Fibroblast of villous mesenchyme (primary cell): ENCODE measurements around the gene TNIK. TPM values are rescaled to one million over a fixed set of nuclear protein-coding genes. Genes with fewer than 3 reads are reported as not detected.
"Not testable (repeated sequence)": the region's sequence is repeated elsewhere in the genome, so short reads cannot be mapped to it uniquely, and the experiment has no call there.

Experiments used
- DNase-seq: peaks from one replicate; pipeline ENCODE4 v3.0.0-alpha.2; 2010; ENCODE audit warnings: low read depth
- H3K4me3 ChIP-seq: 2 replicates; pipeline ENCODE4 v1.5.1; 2011; ENCODE audit warnings: low read depth, mild to moderate bottlenecking, low read length
- total RNA-seq: library from RNA; depleted of rRNA; stranded (reverse); fragments of >200 nt; gene quantifications from 2 replicates; pipeline ENCODE4 v1.2.3, GENCODE V29; 2012
- TF ChIP-seq, protein P1 (sequence below): IDR thresholded peaks from 2 replicates; pipeline ENCODE4 v1.5.1; 2012; ENCODE audit warnings: low read depth, mild to moderate bottlenecking, low read length; ENCODE audit not compliant: insufficient read depth

TNIK gene
- total RNA-seq, 1 donor, result 5.2 TPM

DNA sequence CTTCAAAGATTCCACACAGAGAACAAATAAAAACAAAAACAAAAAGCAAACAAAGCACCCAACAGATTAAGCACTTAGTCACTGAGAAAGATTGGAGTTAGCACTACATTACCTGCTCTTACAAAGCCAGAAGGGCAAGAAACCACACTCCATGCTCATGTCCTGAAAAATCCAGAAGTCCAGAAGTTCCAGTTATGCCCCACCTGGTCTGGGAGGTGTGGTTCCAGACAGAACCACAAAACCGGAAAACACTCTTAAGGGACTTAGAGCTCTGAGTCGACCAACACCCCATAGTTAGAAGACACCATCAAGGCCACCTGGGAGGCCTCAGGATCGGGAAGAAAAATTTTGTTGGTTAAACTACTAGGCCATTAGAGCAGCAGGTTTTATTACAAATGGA is 88.9 kb downstream of the TNIK start:
- no peak for DNase-seq
- no peak overlapping the region for H3K4me3 ChIP-seq
- TF ChIP-seq, protein P1, sequence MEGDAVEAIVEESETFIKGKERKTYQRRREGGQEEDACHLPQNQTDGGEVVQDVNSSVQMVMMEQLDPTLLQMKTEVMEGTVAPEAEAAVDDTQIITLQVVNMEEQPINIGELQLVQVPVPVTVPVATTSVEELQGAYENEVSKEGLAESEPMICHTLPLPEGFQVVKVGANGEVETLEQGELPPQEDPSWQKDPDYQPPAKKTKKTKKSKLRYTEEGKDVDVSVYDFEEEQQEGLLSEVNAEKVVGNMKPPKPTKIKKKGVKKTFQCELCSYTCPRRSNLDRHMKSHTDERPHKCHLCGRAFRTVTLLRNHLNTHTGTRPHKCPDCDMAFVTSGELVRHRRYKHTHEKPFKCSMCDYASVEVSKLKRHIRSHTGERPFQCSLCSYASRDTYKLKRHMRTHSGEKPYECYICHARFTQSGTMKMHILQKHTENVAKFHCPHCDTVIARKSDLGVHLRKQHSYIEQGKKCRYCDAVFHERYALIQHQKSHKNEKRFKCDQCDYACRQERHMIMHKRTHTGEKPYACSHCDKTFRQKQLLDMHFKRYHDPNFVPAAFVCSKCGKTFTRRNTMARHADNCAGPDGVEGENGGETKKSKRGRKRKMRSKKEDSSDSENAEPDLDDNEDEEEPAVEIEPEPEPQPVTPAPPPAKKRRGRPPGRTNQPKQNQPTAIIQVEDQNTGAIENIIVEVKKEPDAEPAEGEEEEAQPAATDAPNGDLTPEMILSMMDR, result no peak

DNA sequence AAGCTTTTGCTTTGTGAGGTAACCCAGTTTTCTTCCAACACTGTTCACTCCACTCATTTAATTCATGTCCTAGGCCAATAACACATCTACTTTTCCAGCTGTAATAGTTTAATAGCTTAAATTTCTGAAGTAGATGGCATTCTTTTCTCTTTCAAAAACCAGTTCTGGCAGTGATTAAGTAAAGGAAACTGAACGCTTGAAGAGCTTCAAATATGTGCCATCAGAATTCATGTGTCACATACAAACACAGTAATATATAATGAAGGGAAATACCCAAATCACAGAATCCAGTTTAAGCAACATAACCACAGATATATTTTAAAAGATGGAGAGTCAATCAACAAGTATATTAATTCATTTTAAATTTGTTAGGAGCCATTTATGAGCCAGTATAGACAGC is 91.0 kb downstream of the TNIK start:
- TF ChIP-seq, protein P1, result no peak

DNA sequence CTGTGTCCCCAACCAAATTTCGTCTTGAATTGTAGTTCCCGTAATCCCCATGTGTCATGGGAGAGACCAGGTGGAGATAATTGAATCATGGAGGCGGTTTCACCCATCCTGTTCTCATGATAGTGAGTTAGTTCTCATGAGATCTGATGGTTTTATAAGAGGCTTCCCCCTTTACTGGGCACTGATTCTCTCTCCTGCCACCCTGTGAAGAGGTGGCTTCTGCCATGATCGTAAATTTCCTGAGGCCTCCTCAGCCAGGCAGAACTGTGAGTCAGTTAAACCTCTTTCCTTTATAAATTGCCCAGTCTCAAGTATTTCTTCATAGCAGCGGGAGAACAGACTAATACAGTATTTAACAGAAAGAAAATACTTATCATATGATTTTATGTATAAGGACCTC is 93.5 kb downstream of the TNIK start:
- H3K4me3 ChIP-seq, DNase-seq: not testable (repeated sequence)

More for the DNA sequence above, 91.0 kb downstream of the TNIK start:
- DNase-seq, result no peak
- H3K4me3 ChIP-seq, result no peak overlapping the region

DNA sequence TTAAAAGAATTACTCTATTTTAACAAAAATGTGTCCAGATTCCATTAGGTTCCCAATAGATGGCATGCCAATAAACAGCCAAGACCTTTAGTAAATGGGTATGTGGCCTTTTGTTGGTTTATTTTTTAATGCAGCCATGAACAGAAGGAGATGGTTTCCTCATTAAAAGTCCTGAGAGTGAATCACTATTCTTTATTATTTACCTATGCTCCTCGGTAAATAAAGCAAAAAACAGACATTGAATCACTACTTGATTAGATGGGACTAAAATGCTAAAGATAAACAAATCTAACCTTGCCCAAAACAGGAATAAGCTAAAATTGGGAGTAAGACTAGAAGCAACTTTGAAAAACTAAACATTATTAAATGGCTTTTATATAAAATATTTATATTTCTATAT is 94.2 kb downstream of the TNIK start:
- DNase-seq, result no peak
- TF ChIP-seq, protein P1, result no peak

DNA sequence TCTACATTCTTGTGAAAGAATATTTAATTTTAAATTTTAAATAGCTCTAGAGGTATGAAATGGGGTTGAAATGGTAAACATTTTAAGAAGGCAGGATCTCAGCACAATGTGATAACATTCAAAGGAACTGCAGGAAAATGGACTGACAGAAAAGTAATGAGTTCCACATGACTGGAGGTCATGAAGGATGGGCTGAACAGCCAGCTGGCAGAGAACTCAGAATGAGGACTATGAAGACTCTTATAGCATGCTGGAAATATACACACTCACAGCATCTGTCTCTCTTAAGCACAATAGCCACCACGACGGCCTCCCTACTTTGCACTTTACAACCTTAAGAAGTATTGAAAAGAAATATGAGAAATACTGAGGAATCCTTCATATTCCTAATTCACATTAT is 94.7 kb downstream of the TNIK start:
- no peak for DNase-seq
- TF ChIP-seq, protein P1, result no peak
- no peak overlapping the region for H3K4me3 ChIP-seq

More for the DNA sequence above, 94.2 kb downstream of the TNIK start:
- H3K4me3 ChIP-seq, result no peak overlapping the region

DNA sequence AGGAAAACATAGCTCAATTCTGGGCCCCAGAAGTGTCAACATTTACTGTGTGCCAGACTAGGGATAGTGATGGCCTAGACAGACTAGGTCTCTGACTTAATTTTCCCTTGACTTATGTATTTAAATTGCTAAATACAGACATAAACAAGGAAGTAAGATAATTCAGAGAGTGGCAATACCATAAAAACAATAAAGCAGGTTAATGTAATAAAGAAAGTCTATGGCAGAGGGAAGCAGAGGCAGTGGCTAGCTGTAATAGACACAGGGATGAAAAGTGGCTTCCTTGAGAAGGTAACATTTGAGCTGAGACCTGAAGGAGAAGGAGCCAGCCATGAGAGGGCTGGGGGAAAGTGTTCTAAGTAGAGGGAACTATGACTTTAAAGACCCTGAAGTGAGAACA is 95.7 kb downstream of the TNIK start:
- no peak overlapping the region for H3K4me3 ChIP-seq
- TF ChIP-seq, protein P1, result no peak
- no peak for DNase-seq

DNA sequence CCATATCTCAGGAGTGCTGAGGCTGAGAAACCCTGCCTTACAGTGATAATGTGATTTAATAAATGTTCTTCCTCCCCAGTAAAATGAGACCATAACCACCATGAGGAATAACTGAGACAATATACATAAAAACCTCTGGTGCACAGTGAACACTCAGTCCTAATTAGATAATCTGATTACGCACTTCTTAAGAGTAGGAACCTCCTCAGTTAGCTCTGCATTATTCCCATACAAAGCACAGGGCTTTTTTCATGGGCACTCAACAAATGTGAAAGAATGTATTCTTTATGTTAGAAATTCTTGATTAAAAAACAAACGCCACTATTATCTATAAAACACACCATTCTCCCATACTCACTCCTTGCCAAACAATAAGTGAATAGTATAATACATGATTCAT is 97.0 kb downstream of the TNIK start:
- H3K4me3 ChIP-seq, result no peak overlapping the region
- no peak for DNase-seq
- TF ChIP-seq, protein P1, result no peak
